HEK293 (cell line): ENCODE measurements around the gene DHX8.

Experiments used
- GLIS1 ChIP-seq: fragments of 450-650 bp; formaldehyde crosslinking; IDR thresholded peaks from 2 replicates; pipeline ENCODE4 v1.5.1; 2016; ENCODE audit warnings: missing biosample characterization, missing genetic modification characterization
- OVOL3 ChIP-seq: fragments of 450-650 bp; formaldehyde crosslinking; IDR thresholded peaks from 2 replicates; pipeline ENCODE4 v1.5.1; 2016; ENCODE audit warnings: missing biosample characterization, missing genetic modification characterization
- ZBTB8A ChIP-seq: fragments of 450-650 bp; formaldehyde crosslinking; IDR thresholded peaks from 2 replicates; pipeline ENCODE4 v1.5.1; 2016; ENCODE audit warnings: missing biosample characterization, missing genetic modification characterization
- ZNF10 ChIP-seq: fragments of 450-650 bp; formaldehyde crosslinking; IDR thresholded peaks from 2 replicates; pipeline ENCODE4 v1.5.1; 2017; ENCODE audit warnings: missing biosample characterization, missing genetic modification characterization
- ZNF112 ChIP-seq: fragments of 450-650 bp; formaldehyde crosslinking; IDR thresholded peaks from 2 replicates; pipeline ENCODE4 v1.5.0; 2017; ENCODE audit warnings: missing biosample characterization, missing genetic modification characterization
- ZNF174 ChIP-seq: fragments of 450-650 bp; formaldehyde crosslinking; IDR thresholded peaks from 2 replicates; pipeline ENCODE4 v1.5.0; 2017; ENCODE audit warnings: missing biosample characterization, mild to moderate bottlenecking, missing genetic modification characterization
- ZNF19 ChIP-seq: fragments of 450-650 bp; formaldehyde crosslinking; IDR thresholded peaks from 2 replicates; pipeline ENCODE4; 2016; ENCODE audit warnings: missing biosample characterization, missing genetic modification characterization, low read depth
- ZNF214 ChIP-seq: fragments of 450-650 bp; formaldehyde crosslinking; IDR thresholded peaks from 2 replicates; pipeline ENCODE4 v1.5.1; 2017; ENCODE audit warnings: missing biosample characterization, mild to moderate bottlenecking, missing genetic modification characterization, borderline replicate concordance
- ZNF335 ChIP-seq: fragments of 450-650 bp; formaldehyde crosslinking; conservative IDR thresholded peaks from 2 replicates; pipeline ENCODE4 v1.5.1; 2016; ENCODE audit warnings: missing biosample characterization, missing genetic modification characterization
- ZNF354C ChIP-seq: fragments of 450-650 bp; formaldehyde crosslinking; IDR thresholded peaks from 2 replicates; pipeline ENCODE4 v1.5.1; 2016; ENCODE audit warnings: missing biosample characterization, missing genetic modification characterization, low read depth, borderline replicate concordance
- ZNF544 ChIP-seq: fragments of 450-650 bp; formaldehyde crosslinking; IDR thresholded peaks from 2 replicates; pipeline ENCODE4 v1.5.0; 2017; ENCODE audit warnings: missing biosample characterization, missing genetic modification characterization
- ZNF747 ChIP-seq: fragments of 450-650 bp; formaldehyde crosslinking; IDR thresholded peaks from 2 replicates; pipeline ENCODE4 v1.5.1; 2016; ENCODE audit warnings: missing biosample characterization, missing genetic modification characterization
- ZNF837 ChIP-seq: fragments of 450-650 bp; formaldehyde crosslinking; IDR thresholded peaks from 2 replicates; pipeline ENCODE4 v1.5.1; 2016; ENCODE audit warnings: missing biosample characterization, missing genetic modification characterization
- ZSCAN23 ChIP-seq: fragments of 450-650 bp; formaldehyde crosslinking; IDR thresholded peaks from 2 replicates; pipeline ENCODE4 v1.5.1; 2016; ENCODE audit warnings: missing biosample characterization, missing genetic modification characterization
- ZXDB ChIP-seq: fragments of 450-650 bp; formaldehyde crosslinking; IDR thresholded peaks from 2 replicates; pipeline ENCODE4 v1.5.1; 2016; ENCODE audit warnings: missing biosample characterization, missing genetic modification characterization
- TF ChIP-seq, protein P1 (sequence below): fragments of 450-650 bp; formaldehyde crosslinking; IDR thresholded peaks from 2 replicates; pipeline ENCODE4 v1.5.1; 2016; ENCODE audit warnings: missing biosample characterization, missing genetic modification characterization
- TF ChIP-seq, protein P2 (sequence below): fragments of 450-650 bp; formaldehyde crosslinking; IDR thresholded peaks from 2 replicates; pipeline ENCODE4 v1.5.1; 2016; ENCODE audit warnings: missing biosample characterization, missing genetic modification characterization
- TF ChIP-seq, protein P3 (sequence below): IDR thresholded peaks from 2 replicates; pipeline ENCODE4 v1.6.1; 2011; ENCODE audit warnings: mild to moderate bottlenecking, low read depth, low read length, borderline replicate concordance
- TF ChIP-seq, protein P4 (sequence below): fragments of 450-650 bp; formaldehyde crosslinking; IDR thresholded peaks from 2 replicates; pipeline ENCODE4 v1.5.1; 2016; ENCODE audit warnings: missing biosample characterization, missing genetic modification characterization
- TF ChIP-seq, protein P5 (sequence below): fragments of 450-650 bp; formaldehyde crosslinking; IDR thresholded peaks from 2 replicates; pipeline ENCODE4 v1.5.1; 2016; ENCODE audit warnings: missing biosample characterization, missing genetic modification characterization
- TF ChIP-seq, protein P6 (sequence below): sonication (generic); formaldehyde crosslinking; IDR thresholded peaks from 2 replicates; pipeline ENCODE4 v1.8.1; 2022; ENCODE audit warnings: mild to moderate bottlenecking, moderate library complexity, missing genetic modification reagents
- TF ChIP-seq, protein P7 (sequence below): fragments of 450-650 bp; formaldehyde crosslinking; IDR thresholded peaks from 2 replicates; pipeline ENCODE4 v1.5.1; 2016; ENCODE audit warnings: missing biosample characterization, missing genetic modification characterization

The DHX8 gene

DNA sequence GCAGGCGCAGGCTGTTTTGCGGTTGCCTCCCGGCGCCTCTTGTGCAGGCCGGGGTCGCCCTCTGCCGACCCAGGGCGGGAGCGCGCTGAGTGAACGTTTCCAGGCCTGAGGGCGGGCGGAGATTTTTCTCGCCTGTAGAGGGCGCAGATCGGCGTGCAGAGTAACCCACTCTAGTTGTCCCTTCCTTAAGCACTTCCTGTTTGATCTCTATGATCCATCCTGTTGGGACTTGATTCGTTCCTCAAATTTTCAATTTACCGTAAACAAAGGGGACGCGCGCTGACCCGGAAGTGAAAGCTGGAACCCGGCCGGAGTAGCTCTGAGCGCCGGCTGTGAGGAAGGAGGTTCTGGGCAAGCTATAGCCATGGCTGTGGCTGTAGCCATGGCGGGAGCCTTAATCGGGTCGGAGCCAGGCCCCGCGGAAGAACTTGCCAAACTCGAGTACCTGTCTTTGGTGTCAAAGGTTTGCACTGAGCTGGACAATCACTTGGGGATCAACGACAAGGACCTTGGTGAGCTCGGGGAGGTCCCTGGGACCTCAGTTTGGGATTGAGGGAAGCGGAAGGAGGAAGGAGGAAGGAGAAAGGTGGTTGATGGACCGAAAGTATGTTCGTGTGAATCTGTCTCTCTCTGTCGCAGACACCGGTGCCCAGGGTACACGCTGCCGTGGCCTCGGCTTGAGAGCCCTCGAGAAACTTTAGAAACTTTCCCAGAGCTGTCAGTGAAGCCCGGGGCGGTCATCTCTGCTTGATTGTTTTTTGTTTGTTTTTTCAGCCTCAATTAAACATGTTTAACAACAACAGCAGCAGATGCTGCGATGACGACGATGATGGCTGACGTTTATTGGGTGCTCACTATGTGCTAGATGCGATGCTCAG, at the start of gene DHX8 (continued):
- TF ChIP-seq, protein P1, sequence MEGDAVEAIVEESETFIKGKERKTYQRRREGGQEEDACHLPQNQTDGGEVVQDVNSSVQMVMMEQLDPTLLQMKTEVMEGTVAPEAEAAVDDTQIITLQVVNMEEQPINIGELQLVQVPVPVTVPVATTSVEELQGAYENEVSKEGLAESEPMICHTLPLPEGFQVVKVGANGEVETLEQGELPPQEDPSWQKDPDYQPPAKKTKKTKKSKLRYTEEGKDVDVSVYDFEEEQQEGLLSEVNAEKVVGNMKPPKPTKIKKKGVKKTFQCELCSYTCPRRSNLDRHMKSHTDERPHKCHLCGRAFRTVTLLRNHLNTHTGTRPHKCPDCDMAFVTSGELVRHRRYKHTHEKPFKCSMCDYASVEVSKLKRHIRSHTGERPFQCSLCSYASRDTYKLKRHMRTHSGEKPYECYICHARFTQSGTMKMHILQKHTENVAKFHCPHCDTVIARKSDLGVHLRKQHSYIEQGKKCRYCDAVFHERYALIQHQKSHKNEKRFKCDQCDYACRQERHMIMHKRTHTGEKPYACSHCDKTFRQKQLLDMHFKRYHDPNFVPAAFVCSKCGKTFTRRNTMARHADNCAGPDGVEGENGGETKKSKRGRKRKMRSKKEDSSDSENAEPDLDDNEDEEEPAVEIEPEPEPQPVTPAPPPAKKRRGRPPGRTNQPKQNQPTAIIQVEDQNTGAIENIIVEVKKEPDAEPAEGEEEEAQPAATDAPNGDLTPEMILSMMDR: peak; percentile 100
- no peak for TF ChIP-seq ZNF837 (tag by site-specific recombination)
- TF ChIP-seq ZNF214 (tag by site-specific recombination): no peak
- TF ChIP-seq ZBTB8A (tag by site-specific recombination): peak; percentile 85
- TF ChIP-seq ZNF10 (tag by site-specific recombination): no peak
- TF ChIP-seq ZNF19: no peak
- peak; percentile 15; the same call in 1 of the 2 replicates for TF ChIP-seq GLIS1 (tag by site-specific recombination)
- TF ChIP-seq, protein P2, sequence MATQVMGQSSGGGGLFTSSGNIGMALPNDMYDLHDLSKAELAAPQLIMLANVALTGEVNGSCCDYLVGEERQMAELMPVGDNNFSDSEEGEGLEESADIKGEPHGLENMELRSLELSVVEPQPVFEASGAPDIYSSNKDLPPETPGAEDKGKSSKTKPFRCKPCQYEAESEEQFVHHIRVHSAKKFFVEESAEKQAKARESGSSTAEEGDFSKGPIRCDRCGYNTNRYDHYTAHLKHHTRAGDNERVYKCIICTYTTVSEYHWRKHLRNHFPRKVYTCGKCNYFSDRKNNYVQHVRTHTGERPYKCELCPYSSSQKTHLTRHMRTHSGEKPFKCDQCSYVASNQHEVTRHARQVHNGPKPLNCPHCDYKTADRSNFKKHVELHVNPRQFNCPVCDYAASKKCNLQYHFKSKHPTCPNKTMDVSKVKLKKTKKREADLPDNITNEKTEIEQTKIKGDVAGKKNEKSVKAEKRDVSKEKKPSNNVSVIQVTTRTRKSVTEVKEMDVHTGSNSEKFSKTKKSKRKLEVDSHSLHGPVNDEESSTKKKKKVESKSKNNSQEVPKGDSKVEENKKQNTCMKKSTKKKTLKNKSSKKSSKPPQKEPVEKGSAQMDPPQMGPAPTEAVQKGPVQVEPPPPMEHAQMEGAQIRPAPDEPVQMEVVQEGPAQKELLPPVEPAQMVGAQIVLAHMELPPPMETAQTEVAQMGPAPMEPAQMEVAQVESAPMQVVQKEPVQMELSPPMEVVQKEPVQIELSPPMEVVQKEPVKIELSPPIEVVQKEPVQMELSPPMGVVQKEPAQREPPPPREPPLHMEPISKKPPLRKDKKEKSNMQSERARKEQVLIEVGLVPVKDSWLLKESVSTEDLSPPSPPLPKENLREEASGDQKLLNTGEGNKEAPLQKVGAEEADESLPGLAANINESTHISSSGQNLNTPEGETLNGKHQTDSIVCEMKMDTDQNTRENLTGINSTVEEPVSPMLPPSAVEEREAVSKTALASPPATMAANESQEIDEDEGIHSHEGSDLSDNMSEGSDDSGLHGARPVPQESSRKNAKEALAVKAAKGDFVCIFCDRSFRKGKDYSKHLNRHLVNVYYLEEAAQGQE (tag by site-specific recombination): peak; percentile 32; the same call in 1 of the 2 replicates
- no peak for TF ChIP-seq ZNF174 (tag by site-specific recombination)
- peak; percentile 92; the same call in 1 of the 2 replicates for TF ChIP-seq ZSCAN23
- TF ChIP-seq, protein P3, sequence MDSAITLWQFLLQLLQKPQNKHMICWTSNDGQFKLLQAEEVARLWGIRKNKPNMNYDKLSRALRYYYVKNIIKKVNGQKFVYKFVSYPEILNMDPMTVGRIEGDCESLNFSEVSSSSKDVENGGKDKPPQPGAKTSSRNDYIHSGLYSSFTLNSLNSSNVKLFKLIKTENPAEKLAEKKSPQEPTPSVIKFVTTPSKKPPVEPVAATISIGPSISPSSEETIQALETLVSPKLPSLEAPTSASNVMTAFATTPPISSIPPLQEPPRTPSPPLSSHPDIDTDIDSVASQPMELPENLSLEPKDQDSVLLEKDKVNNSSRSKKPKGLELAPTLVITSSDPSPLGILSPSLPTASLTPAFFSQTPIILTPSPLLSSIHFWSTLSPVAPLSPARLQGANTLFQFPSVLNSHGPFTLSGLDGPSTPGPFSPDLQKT: no peak; the same call in 1 of the 2 replicates
- no peak for TF ChIP-seq ZNF112 (tag by site-specific recombination)
- TF ChIP-seq ZNF747 (tag by site-specific recombination): no peak
- TF ChIP-seq, protein P4, sequence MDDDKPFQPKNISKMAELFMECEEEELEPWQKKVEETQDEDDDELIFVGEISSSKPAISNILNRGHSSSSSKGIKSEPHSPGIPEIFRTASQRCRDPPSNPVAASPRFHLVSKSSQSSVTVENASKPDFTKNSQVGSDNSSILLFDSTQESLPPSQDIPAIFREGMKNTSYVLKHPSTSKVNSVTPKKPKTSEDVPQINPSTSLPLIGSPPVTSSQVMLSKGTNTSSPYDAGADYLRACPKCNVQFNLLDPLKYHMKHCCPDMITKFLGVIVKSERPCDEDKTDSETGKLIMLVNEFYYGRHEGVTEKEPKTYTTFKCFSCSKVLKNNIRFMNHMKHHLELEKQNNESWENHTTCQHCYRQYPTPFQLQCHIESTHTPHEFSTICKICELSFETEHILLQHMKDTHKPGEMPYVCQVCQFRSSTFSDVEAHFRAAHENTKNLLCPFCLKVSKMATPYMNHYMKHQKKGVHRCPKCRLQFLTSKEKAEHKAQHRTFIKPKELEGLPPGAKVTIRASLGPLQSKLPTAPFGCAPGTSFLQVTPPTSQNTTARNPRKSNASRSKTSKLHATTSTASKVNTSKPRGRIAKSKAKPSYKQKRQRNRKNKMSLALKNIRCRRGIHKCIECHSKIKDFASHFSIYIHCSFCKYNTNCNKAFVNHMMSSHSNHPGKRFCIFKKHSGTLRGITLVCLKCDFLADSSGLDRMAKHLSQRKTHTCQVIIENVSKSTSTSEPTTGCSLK (tag by site-specific recombination): no peak
- TF ChIP-seq ZNF354C (tag by site-specific recombination): no peak
- TF ChIP-seq, protein P5, sequence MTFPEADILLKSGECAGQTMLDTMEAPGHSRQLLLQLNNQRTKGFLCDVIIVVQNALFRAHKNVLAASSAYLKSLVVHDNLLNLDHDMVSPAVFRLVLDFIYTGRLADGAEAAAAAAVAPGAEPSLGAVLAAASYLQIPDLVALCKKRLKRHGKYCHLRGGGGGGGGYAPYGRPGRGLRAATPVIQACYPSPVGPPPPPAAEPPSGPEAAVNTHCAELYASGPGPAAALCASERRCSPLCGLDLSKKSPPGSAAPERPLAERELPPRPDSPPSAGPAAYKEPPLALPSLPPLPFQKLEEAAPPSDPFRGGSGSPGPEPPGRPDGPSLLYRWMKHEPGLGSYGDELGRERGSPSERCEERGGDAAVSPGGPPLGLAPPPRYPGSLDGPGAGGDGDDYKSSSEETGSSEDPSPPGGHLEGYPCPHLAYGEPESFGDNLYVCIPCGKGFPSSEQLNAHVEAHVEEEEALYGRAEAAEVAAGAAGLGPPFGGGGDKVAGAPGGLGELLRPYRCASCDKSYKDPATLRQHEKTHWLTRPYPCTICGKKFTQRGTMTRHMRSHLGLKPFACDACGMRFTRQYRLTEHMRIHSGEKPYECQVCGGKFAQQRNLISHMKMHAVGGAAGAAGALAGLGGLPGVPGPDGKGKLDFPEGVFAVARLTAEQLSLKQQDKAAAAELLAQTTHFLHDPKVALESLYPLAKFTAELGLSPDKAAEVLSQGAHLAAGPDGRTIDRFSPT (tag by site-specific recombination): no peak
- no peak; the same call in none of the 2 replicates for TF ChIP-seq ZXDB (tag by site-specific recombination)
- no peak for TF ChIP-seq OVOL3 (tag by site-specific recombination)
- peak; percentile 99 for TF ChIP-seq ZNF335 (tag by site-specific recombination)
- TF ChIP-seq, protein P6, sequence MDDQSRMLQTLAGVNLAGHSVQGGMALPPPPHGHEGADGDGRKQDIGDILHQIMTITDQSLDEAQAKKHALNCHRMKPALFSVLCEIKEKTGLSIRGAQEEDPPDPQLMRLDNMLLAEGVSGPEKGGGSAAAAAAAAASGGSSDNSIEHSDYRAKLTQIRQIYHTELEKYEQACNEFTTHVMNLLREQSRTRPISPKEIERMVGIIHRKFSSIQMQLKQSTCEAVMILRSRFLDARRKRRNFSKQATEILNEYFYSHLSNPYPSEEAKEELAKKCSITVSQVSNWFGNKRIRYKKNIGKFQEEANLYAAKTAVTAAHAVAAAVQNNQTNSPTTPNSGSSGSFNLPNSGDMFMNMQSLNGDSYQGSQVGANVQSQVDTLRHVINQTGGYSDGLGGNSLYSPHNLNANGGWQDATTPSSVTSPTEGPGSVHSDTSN (CRISPR knock-in tag): no peak; the same call in 1 of the 2 replicates
- no peak for TF ChIP-seq ZNF544 (tag by site-specific recombination)
- TF ChIP-seq, protein P7, sequence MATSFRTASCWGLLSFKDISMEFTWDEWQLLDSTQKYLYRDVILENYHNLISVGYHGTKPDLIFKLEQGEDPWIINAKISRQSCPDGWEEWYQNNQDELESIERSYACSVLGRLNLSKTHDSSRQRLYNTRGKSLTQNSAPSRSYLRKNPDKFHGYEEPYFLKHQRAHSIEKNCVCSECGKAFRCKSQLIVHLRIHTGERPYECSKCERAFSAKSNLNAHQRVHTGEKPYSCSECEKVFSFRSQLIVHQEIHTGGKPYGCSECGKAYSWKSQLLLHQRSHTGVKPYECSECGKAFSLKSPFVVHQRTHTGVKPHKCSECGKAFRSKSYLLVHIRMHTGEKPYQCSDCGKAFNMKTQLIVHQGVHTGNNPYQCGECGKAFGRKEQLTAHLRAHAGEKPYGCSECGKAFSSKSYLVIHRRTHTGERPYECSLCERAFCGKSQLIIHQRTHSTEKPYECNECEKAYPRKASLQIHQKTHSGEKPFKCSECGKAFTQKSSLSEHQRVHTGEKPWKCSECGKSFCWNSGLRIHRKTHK: no peak
